ENCODE data around the gene L3HYPDH. TPM values are rescaled to one million over a fixed set of nuclear protein-coding genes. Genes with fewer than 3 reads are reported as not detected.

L3HYPDH gene
- total and polyA plus RNA-seq, 4 experiments from 2014 or later: 4.0 to 52.4 (median 28.5) TPM

DNA sequence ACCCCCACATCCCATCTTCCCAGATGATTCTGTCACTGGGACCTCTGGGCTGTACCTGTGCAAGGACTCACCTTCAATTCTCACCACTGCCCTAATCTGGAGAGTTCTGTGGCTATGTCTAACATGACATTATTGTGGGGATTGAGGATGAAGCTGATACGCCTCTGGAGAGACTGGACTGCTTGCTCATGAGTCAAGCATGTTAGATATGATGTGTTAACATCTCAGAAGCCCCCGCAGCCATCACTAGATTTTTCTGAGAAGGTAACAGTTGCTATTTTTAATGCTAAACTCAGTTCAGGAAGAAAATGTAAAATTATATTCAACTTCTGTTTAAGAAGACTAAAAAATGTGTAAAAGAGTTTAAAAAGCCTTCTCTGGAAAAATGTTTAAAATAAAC lies 25.8 kb upstream of the L3HYPDH start:
- H3K4me1 ChIP-seq (ENCODE audit: insufficient read depth, low read length): peaks cover 4% of the 10 kb centered on the region
- intact Hi-C loops (cut with micrococcal nuclease): no loop called here
- peaks cover 3 to 7% of the 10 kb centered on the region in 2 donors for H3K27me3 Mint-ChIP-seq
- no peak overlapping the region for H3K4me3 ChIP-seq (ENCODE audit: low read length in 2 of 2)
- ChIA-PET CTCF (ENCODE audit: partially characterized antibody) (interaction anchor here (2.2 kb wide), 1 partner anchor 674 kb away, joined by 5 read pairs; no protein-coding TSS in a partner anchor), POLR2A (ENCODE audit: partially characterized antibody) (no interaction called here)
- DNase-seq: no peak
- H3K27ac ChIP-seq (ENCODE audit: low read depth, low read length): no peak overlapping the region
- H3K9me3 Mint-ChIP-seq: peaks cover 0 to 7% (median 0%) of the 10 kb centered on the region in 8 donors
- no peak overlapping the region for H3K27ac Mint-ChIP-seq
- H3K9me3 ChIP-seq (ENCODE audit: control insufficient read depth in 1 of 2, low read length in 2 of 2): no peaks in the 10 kb centered on the region
- H3K4me3 Mint-ChIP-seq: peak overlapping the region in 1 of 8 donors; percentile 1
- no peaks in the 10 kb centered on the region for H3K27me3 ChIP-seq (ENCODE audit: insufficient read depth, low read length)
- H3K36me3 Mint-ChIP-seq: no peaks in the 10 kb centered on the region
- H3K36me3 ChIP-seq (ENCODE audit: insufficient read depth, low read length): no peaks in the 10 kb centered on the region
- no peaks in the 10 kb centered on the region for H3K4me1 Mint-ChIP-seq

GRCh38 chr14:59509101-59509500 lies 24.9 kb upstream of the L3HYPDH start:
- Mint-ChIP-seq H3K27me3 (peaks cover 3 to 7% of the 10 kb centered on the region in 2 donors), H3K27ac (no peak overlapping the region), H3K4me1 (peaks cover 6 to 8% (median 7%) of the 10 kb centered on the region in 4 donors), H3K9me3 (peaks cover 0 to 2% (median 0%) of the 10 kb centered on the region in 8 donors), H3K36me3 (peaks cover 0 to under 1% of the 10 kb centered on the region in 2 donors), H3K4me3 (no peak overlapping the region)
- H3K27ac ChIP-seq (ENCODE audit: low read depth, low read length): no peak overlapping the region
- DNase-seq: no peak
- peaks cover 13% of the 10 kb centered on the region for H3K4me1 ChIP-seq (ENCODE audit: insufficient read depth, low read length)
- no peak overlapping the region for H3K4me3 ChIP-seq (ENCODE audit: low read length in 2 of 2)
- no peaks in the 10 kb centered on the region for H3K36me3 ChIP-seq (ENCODE audit: insufficient read depth, low read length)
- intact Hi-C loops (cut with micrococcal nuclease): loop anchor here (5.0 kb wide), 1 partner anchor 673 kb away; no protein-coding TSS in a partner anchor
- ChIA-PET CTCF (ENCODE audit: partially characterized antibody) (interaction anchor here (1.1 to 2.2 kb wide), 2 partner anchors 23 to 674 kb away, joined by 3 to 5 read pairs; no protein-coding TSS in a partner anchor), POLR2A (ENCODE audit: partially characterized antibody) (no interaction called here)
- no peaks in the 10 kb centered on the region for H3K9me3 ChIP-seq (ENCODE audit: control insufficient read depth in 1 of 2, low read length in 2 of 2)
- no peaks in the 10 kb centered on the region for H3K27me3 ChIP-seq (ENCODE audit: insufficient read depth, low read length)

- Histone ChIP-seq H3K27me3 (ENCODE audit: insufficient read depth, low read length) (no peaks in the 10 kb centered on the region), H3K4me3 (ENCODE audit: low read length in 2 of 2) (no peak overlapping the region), H3K36me3 (ENCODE audit: insufficient read depth, low read length) (peaks cover 3% of the 10 kb centered on the region), H3K9me3 (ENCODE audit: control insufficient read depth in 1 of 2, low read length in 2 of 2) (no peaks in the 10 kb centered on the region), H3K4me1 (ENCODE audit: insufficient read depth, low read length) (peaks cover 16% of the 10 kb centered on the region), H3K27ac (ENCODE audit: low read depth, low read length) (no peak overlapping the region)
- H3K27ac Mint-ChIP-seq: no peak overlapping the region
- CTCF ChIA-PET (ENCODE audit: partially characterized antibody): interaction anchor here (1.0 to 2.7 kb wide), 8 partner anchors 24 to 677 kb away, joined by 3 to 14 read pairs (median 5); partner anchors contain the start of genes CCDC175, JKAMP and L3HYPDH
- peaks cover 0 to 2% (median 0%) of the 10 kb centered on the region in 8 donors for H3K9me3 Mint-ChIP-seq
- H3K4me1 Mint-ChIP-seq: peaks cover 10 to 16% (median 11%) of the 10 kb centered on the region in 4 donors
- POLR2A ChIA-PET (ENCODE audit: partially characterized antibody): interaction anchor here (1.3 kb wide), 1 partner anchor 43 kb away, joined by 4 read pairs; the partner anchor contains the start of gene GPR135
- H3K27me3 Mint-ChIP-seq: peaks cover 0 to 4% of the 10 kb centered on the region in 2 donors
- H3K36me3 Mint-ChIP-seq: peaks cover 0 to 10% of the 10 kb centered on the region in 2 donors
- no peak overlapping the region for H3K4me3 Mint-ChIP-seq
- DNase-seq: no peak
- intact Hi-C loops (cut with micrococcal nuclease): loop anchor here (1.0 to 5.0 kb wide), 2 partner anchors 69 to 675 kb away; partner anchors contain the start of gene CCDC175
Measured at GRCh38 chr14:59507752-59508103, 23.5 kb upstream of the L3HYPDH start.

- POLR2A ChIA-PET (ENCODE audit: partially characterized antibody): interaction anchor here (1.3 kb wide), 1 partner anchor 42 kb away, joined by 4 read pairs; the partner anchor contains the start of gene GPR135
Measured at GRCh38 chr14:59507063-59507751, 23.0 kb upstream of the L3HYPDH start.

DNA sequence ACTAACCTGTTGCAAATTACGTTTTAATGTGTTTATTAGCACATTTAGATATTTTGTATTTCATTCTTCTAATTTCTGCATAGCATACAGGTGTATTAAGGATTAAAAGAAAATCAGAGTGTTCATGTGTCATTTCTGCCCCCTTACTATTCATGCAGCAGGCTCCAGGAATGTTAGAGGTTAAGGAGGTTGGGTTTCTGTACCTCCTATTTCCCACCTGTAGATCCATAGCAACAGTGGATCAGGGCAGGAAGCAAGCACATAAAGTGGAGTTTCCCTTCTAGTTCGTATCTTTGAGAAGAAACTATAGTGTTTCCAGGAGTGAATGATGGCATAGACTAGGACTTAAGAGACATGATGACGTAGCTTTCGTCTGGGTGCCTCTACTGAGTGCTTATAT lies 19.0 kb upstream of the L3HYPDH start:
- no peaks in the 10 kb centered on the region for H3K9me3 Mint-ChIP-seq
- peaks cover 3% of the 10 kb centered on the region for H3K36me3 ChIP-seq (ENCODE audit: insufficient read depth, low read length)
- H3K9me3 ChIP-seq (ENCODE audit: control insufficient read depth in 1 of 2, low read length in 2 of 2): no peaks in the 10 kb centered on the region
- no peaks in the 10 kb centered on the region for H3K27me3 Mint-ChIP-seq
- no peak overlapping the region for H3K4me3 ChIP-seq (ENCODE audit: low read length in 2 of 2)
- H3K36me3 Mint-ChIP-seq: peaks cover 15 to 32% of the 10 kb centered on the region in 2 donors
- H3K27ac Mint-ChIP-seq: peak overlapping the region in 1 of 7 donors; percentile 29
- peaks cover 12 to 21% (median 13%) of the 10 kb centered on the region in 4 donors for H3K4me1 Mint-ChIP-seq
- no peak overlapping the region for H3K27ac ChIP-seq (ENCODE audit: low read depth, low read length)
- H3K27me3 ChIP-seq (ENCODE audit: insufficient read depth, low read length): no peaks in the 10 kb centered on the region
- H3K4me1 ChIP-seq (ENCODE audit: insufficient read depth, low read length): peaks cover 16% of the 10 kb centered on the region
- CTCF ChIA-PET (ENCODE audit: partially characterized antibody): interaction anchor here (1.5 kb wide), 1 partner anchor 74 kb away, joined by 7 read pairs; the partner anchor contains the start of gene CCDC175
- intact Hi-C loops (cut with micrococcal nuclease): loop anchor here (2.0 kb wide), 1 partner anchor 18 kb away; the partner anchor contains the start of genes JKAMP and L3HYPDH
- POLR2A ChIA-PET (ENCODE audit: partially characterized antibody): no interaction called here
- H3K4me3 Mint-ChIP-seq: no peak overlapping the region
- DNase-seq: no peak

More at GRCh38 chr14:59507063-59507751, 23.0 kb upstream of the L3HYPDH start:
- Histone ChIP-seq H3K4me1 (ENCODE audit: insufficient read depth, low read length) (peaks cover 16% of the 10 kb centered on the region), H3K9me3 (ENCODE audit: control insufficient read depth in 1 of 2, low read length in 2 of 2) (no peaks in the 10 kb centered on the region), H3K4me3 (ENCODE audit: low read length in 2 of 2) (no peak overlapping the region), H3K36me3 (ENCODE audit: insufficient read depth, low read length) (peaks cover 3% of the 10 kb centered on the region), H3K27ac (ENCODE audit: low read depth, low read length) (no peak overlapping the region), H3K27me3 (ENCODE audit: insufficient read depth, low read length) (no peaks in the 10 kb centered on the region)
- peak overlapping the region in 1 of 7 donors; percentile 25 for H3K27ac Mint-ChIP-seq
- peaks cover 11 to 19% (median 11%) of the 10 kb centered on the region in 4 donors for H3K4me1 Mint-ChIP-seq
- no peak overlapping the region for H3K4me3 Mint-ChIP-seq
- intact Hi-C loops (cut with micrococcal nuclease): loop anchor here (1.0 to 5.0 kb wide), 2 partner anchors 69 to 675 kb away; partner anchors contain the start of gene CCDC175
- peaks cover 0 to 4% of the 10 kb centered on the region in 2 donors for H3K27me3 Mint-ChIP-seq
- CTCF ChIA-PET (ENCODE audit: partially characterized antibody): interaction anchor here (0.7 to 2.7 kb wide), 10 partner anchors 9 to 678 kb away, joined by 3 to 14 read pairs (median 4); partner anchors contain the start of genes CCDC175, JKAMP and L3HYPDH
- peaks cover 0 to 2% (median 0%) of the 10 kb centered on the region in 8 donors for H3K9me3 Mint-ChIP-seq
- peak; percentile 17 to 59 (median 33) for DNase-seq
- peaks cover 2 to 13% of the 10 kb centered on the region in 2 donors for H3K36me3 Mint-ChIP-seq

DNA sequence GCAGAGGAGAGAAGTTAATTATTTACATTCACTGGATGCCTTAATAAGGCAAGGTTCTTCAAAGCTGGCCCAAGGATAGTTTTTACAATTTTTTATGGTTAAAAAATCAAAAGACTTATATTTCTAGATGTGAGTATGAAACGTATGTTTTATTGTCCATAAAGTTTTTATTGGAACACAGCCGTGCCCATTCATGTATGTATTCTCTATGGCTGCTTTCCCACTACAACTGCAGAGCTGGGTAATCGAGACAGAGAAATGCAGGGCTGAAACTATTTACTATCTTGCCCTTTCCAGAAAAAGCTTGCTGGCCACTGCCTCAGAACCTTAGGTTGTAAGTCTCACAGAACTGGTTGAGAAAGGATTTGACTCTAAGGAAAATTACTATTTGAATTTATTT lies 16.5 kb upstream of the L3HYPDH start:
- Mint-ChIP-seq H3K4me3 (no peak overlapping the region), H3K27me3 (no peaks in the 10 kb centered on the region), H3K4me1 (peaks cover 16 to 28% (median 22%) of the 10 kb centered on the region in 4 donors), H3K36me3 (peaks cover 26 to 46% of the 10 kb centered on the region in 2 donors), H3K27ac (no peak overlapping the region), H3K9me3 (no peaks in the 10 kb centered on the region)
- H3K27me3 ChIP-seq (ENCODE audit: insufficient read depth, low read length): no peaks in the 10 kb centered on the region
- no peak overlapping the region for H3K27ac ChIP-seq (ENCODE audit: low read depth, low read length)
- H3K36me3 ChIP-seq (ENCODE audit: insufficient read depth, low read length): peaks cover 3% of the 10 kb centered on the region
- ChIA-PET CTCF (ENCODE audit: partially characterized antibody) (no interaction called here), POLR2A (ENCODE audit: partially characterized antibody) (no interaction called here)
- H3K9me3 ChIP-seq (ENCODE audit: control insufficient read depth in 1 of 2, low read length in 2 of 2): no peaks in the 10 kb centered on the region
- H3K4me3 ChIP-seq (ENCODE audit: low read length in 2 of 2): no peak overlapping the region
- DNase-seq: no peak
- H3K4me1 ChIP-seq (ENCODE audit: insufficient read depth, low read length): peaks cover 21% of the 10 kb centered on the region
- intact Hi-C loops (cut with micrococcal nuclease): no loop called here

DNA sequence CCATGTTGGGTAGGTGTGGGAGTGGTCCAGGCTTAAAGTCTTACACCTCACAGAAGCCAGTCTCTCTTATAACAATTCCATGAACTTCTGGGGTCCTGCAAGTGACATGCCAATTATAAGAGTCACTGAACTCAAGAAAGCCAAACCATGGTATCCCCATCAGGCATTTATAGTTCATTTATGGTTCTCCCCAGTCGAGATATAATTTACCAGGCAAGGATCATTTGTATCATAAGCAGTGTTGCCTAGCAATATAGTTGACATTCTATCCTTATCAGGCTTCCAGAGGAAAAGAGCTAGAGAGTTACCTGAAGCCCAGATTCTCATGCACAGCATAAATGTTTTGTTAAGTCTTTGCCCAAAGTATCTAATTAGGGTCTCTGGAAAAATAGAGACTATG lies 8.2 kb upstream of the L3HYPDH start:
- Mint-ChIP-seq H3K4me1 (peaks cover 33 to 42% (median 37%) of the 10 kb centered on the region in 4 donors), H3K4me3 (no peak overlapping the region), H3K27me3 (no peaks in the 10 kb centered on the region), H3K36me3 (peaks cover 73 to 77% of the 10 kb centered on the region in 2 donors), H3K9me3 (no peaks in the 10 kb centered on the region), H3K27ac (no peak overlapping the region)
- Histone ChIP-seq H3K9me3 (ENCODE audit: control insufficient read depth in 1 of 2, low read length in 2 of 2) (no peaks in the 10 kb centered on the region), H3K36me3 (ENCODE audit: insufficient read depth, low read length) (peaks cover 17% of the 10 kb centered on the region), H3K4me3 (ENCODE audit: low read length in 2 of 2) (no peak overlapping the region), H3K27ac (ENCODE audit: low read depth, low read length) (no peak overlapping the region), H3K27me3 (ENCODE audit: insufficient read depth, low read length) (no peaks in the 10 kb centered on the region), H3K4me1 (ENCODE audit: insufficient read depth, low read length) (peaks cover 11% of the 10 kb centered on the region)
- ChIA-PET CTCF (ENCODE audit: partially characterized antibody) (interaction anchor here (1.3 kb wide), 1 partner anchor 12 kb away, joined by 3 read pairs; no protein-coding TSS in a partner anchor), POLR2A (ENCODE audit: partially characterized antibody) (interaction anchor here (0.6 to 1.1 kb wide), 2 partner anchors 8 to 258 kb away, joined by 3 read pairs; partner anchors contain the start of genes JKAMP and L3HYPDH)
- no peak for DNase-seq
- intact Hi-C loops (cut with micrococcal nuclease): no loop called here
